GM18909 (cell line): ENCODE results near the gene KCNK3.

Experiments used
- ATAC-seq: cut with Tn5 transposase; IDR thresholded peaks from one replicate; pipeline ENCODE4 v1.9.1; 2021; ENCODE audit warnings: mild to moderate bottlenecking; ENCODE audit not compliant: unreplicated experiment, poor library complexity

Gene KCNK3

GRCh38 chr2:26685989-26686839, 6.3 kb upstream of the KCNK3 start:
- no peak for ATAC-seq

GRCh38 chr2:26687328-26687727, 5.2 kb upstream of the KCNK3 start:
- ATAC-seq, result no peak

GRCh38 chr2:26687801-26688200, 4.7 kb upstream of the KCNK3 start:
- ATAC-seq, result no peak

GRCh38 chr2:26691161-26691560, 1.4 kb upstream of the KCNK3 start:
- ATAC-seq, result no peak

GRCh38 chr2:26691881-26692278, 642 bp upstream of the KCNK3 start:
- no peak for ATAC-seq

- ATAC-seq, result no peak
Observed at GRCh38 chr2:26692897-26693849, 651 bp downstream of the KCNK3 start.

- no peak for ATAC-seq
Observed at GRCh38 chr2:26694001-26694400, 1.5 kb downstream of the KCNK3 start.

GRCh38 chr2:26696351-26696816, 3.9 kb downstream of the KCNK3 start:
- no peak for ATAC-seq

- ATAC-seq, result no peak
Observed at GRCh38 chr2:26697425-26697824, 4.9 kb downstream of the KCNK3 start.

- ATAC-seq, result no peak
Observed at GRCh38 chr2:26699295-26699694, 6.8 kb downstream of the KCNK3 start.

- no peak for ATAC-seq
Observed at GRCh38 chr2:26700078-26700477, 7.6 kb downstream of the KCNK3 start.

- no peak for ATAC-seq
Observed at GRCh38 chr2:26701596-26701995, 9.1 kb downstream of the KCNK3 start.

- no peak for ATAC-seq
Observed at GRCh38 chr2:26702025-26702424, 9.5 kb downstream of the KCNK3 start.

GRCh38 chr2:26704441-26704977, 12.0 kb downstream of the KCNK3 start:
- no peak for ATAC-seq

- ATAC-seq, result no peak
Observed at GRCh38 chr2:26705126-26705525, 12.6 kb downstream of the KCNK3 start.

GRCh38 chr2:26706093-26706492, 13.6 kb downstream of the KCNK3 start:
- no peak for ATAC-seq

- ATAC-seq, result no peak
Observed at GRCh38 chr2:26706616-26707473, 14.3 kb downstream of the KCNK3 start.

- no peak for ATAC-seq
Observed at GRCh38 chr2:26707747-26708146, 15.2 kb downstream of the KCNK3 start.

- ATAC-seq, result no peak
Observed at GRCh38 chr2:26708457-26708856, 15.9 kb downstream of the KCNK3 start.
